SK-N-SH treated with all-trans-retinoic acid at 6 μM for 48 hours (cell line): ENCODE results near the gene MAPK8.

ENCODE experiments used
- ATAC-seq: fragments of 200-7000 bp; cut with Tn5 transposase; 3 replicates; pipeline ENCODE4 v1.9.1; 2020; ENCODE audit warnings: mild to moderate bottlenecking, moderate library complexity
- ARNTL ChIP-seq: fragments of 450-650 bp; formaldehyde crosslinking; IDR thresholded peaks from 2 replicates; pipeline ENCODE4 v1.5.0; 2020; ENCODE audit warnings: low read depth, mild to moderate bottlenecking, moderate library complexity, borderline replicate concordance
- BACH2 ChIP-seq: fragments of 250-450 bp; sonication (Bioruptor Pico); IDR thresholded peaks from 2 replicates; pipeline ENCODE4 v1.9.0; 2021; ENCODE audit warnings: mild to moderate bottlenecking, borderline replicate concordance
- CREB5 ChIP-seq: fragments of 250-450 bp; sonication (Bioruptor Pico); IDR thresholded peaks from 2 replicates; pipeline ENCODE4 v1.5.1; 2020; ENCODE audit warnings: low read depth, mild to moderate bottlenecking, moderate library complexity
- CSDC2 ChIP-seq: fragments of 250-450 bp; sonication (Bioruptor Pico); IDR thresholded peaks from 2 replicates; pipeline ENCODE4 v1.5.0; 2020; ENCODE audit warnings: mild to moderate bottlenecking, moderate library complexity
- ESRRG ChIP-seq: fragments of 250-450 bp; sonication (Bioruptor Pico); IDR thresholded peaks from 2 replicates; pipeline ENCODE4 v1.6.1; 2021; ENCODE audit warnings: mild to moderate bottlenecking
- GLIS3 ChIP-seq: fragments of 250-450 bp; sonication (Bioruptor Pico); IDR thresholded peaks from 2 replicates; pipeline ENCODE4 v1.5.0; 2020; ENCODE audit warnings: mild to moderate bottlenecking, moderate library complexity
- ISL1 ChIP-seq: fragments of 250-450 bp; sonication (Bioruptor Pico); IDR thresholded peaks from 2 replicates; pipeline ENCODE4 v2.1.2; 2022; ENCODE audit warnings: mild to moderate bottlenecking, moderate library complexity
- OSR1 ChIP-seq: fragments of 250-450 bp; sonication (Bioruptor Pico); IDR thresholded peaks from 2 replicates; pipeline ENCODE4 v1.8.0; 2022; ENCODE audit warnings: moderate library complexity, mild to moderate bottlenecking, inconsistent platforms
- POU6F1 ChIP-seq: fragments of 250-450 bp; sonication (Bioruptor Pico); IDR thresholded peaks from 2 replicates; pipeline ENCODE4 v1.8.0; 2021; ENCODE audit warnings: low read depth, mild to moderate bottlenecking, moderate library complexity, borderline replicate concordance
- PPARA ChIP-seq: fragments of 250-450 bp; sonication (Bioruptor Pico); IDR thresholded peaks from 2 replicates; pipeline ENCODE4 v1.5.0; 2020; ENCODE audit warnings: mild to moderate bottlenecking, borderline replicate concordance
- RARB ChIP-seq: fragments of 250-450 bp; sonication (Bioruptor Pico); IDR thresholded peaks from 2 replicates; pipeline ENCODE4 v1.8.0; 2021; ENCODE audit warnings: mild to moderate bottlenecking, moderate library complexity
- SNAI2 ChIP-seq: fragments of 250-450 bp; sonication (Bioruptor Pico); IDR thresholded peaks from 2 replicates; pipeline ENCODE4 v1.5.0; 2020; ENCODE audit warnings: mild to moderate bottlenecking, moderate library complexity
- TCF4 ChIP-seq: fragments of 250-450 bp; sonication (Bioruptor Pico); IDR thresholded peaks from 2 replicates; pipeline ENCODE4 v1.8.0; 2021; ENCODE audit warnings: mild to moderate bottlenecking, moderate library complexity, borderline replicate concordance
- TOX ChIP-seq: fragments of 250-450 bp; sonication (Bioruptor Pico); IDR thresholded peaks from 2 replicates; pipeline ENCODE4 v1.8.0; 2021; ENCODE audit warnings: mild to moderate bottlenecking, moderate library complexity, borderline replicate concordance
- TSHZ2 ChIP-seq: fragments of 250-450 bp; sonication (Bioruptor Pico); IDR thresholded peaks from 2 replicates; pipeline ENCODE4 v1.5.0; 2020; ENCODE audit warnings: mild to moderate bottlenecking, moderate library complexity
- ZC3H10 ChIP-seq: fragments of 250-450 bp; sonication (Bioruptor Pico); IDR thresholded peaks from 2 replicates; pipeline ENCODE4 v1.5.1; 2021; ENCODE audit warnings: mild to moderate bottlenecking, moderate library complexity
- ZFP3 ChIP-seq: fragments of 250-450 bp; sonication (Bioruptor Pico); IDR thresholded peaks from 2 replicates; pipeline ENCODE4 v1.5.0; 2020; ENCODE audit warnings: mild to moderate bottlenecking, moderate library complexity
- ZFP30 ChIP-seq: fragments of 450-650 bp; formaldehyde crosslinking; IDR thresholded peaks from 2 replicates; pipeline ENCODE4 v1.5.0; 2022; ENCODE audit warnings: mild to moderate bottlenecking, moderate library complexity
- ZNF565 ChIP-seq: fragments of 450-650 bp; formaldehyde crosslinking; conservative IDR thresholded peaks from 2 replicates; pipeline ENCODE4 v1.5.0; 2020; ENCODE audit warnings: low read depth, mild to moderate bottlenecking, moderate library complexity
- ZNF70 ChIP-seq: fragments of 450-650 bp; formaldehyde crosslinking; IDR thresholded peaks from 2 replicates; pipeline ENCODE4 v1.5.0; 2020; ENCODE audit warnings: mild to moderate bottlenecking, moderate library complexity
- ZNF8 ChIP-seq: fragments of 450-650 bp; formaldehyde crosslinking; IDR thresholded peaks from 2 replicates; pipeline ENCODE4 v1.5.0; 2020; ENCODE audit warnings: mild to moderate bottlenecking, moderate library complexity
- TF ChIP-seq, protein P1 (sequence below): fragments of 250-450 bp; sonication (Bioruptor Pico); IDR thresholded peaks from 2 replicates; pipeline ENCODE4 v1.5.1; 2021; ENCODE audit warnings: mild to moderate bottlenecking, moderate library complexity

The MAPK8 gene

GRCh38 chr10:48271047-48271730, 35.3 kb upstream of the MAPK8 start:
- no peak for ATAC-seq
- TF ChIP-seq ZC3H10 (CRISPR knock-in tag) (no peak), POU6F1 (CRISPR knock-in tag) (no peak), ZFP30 (CRISPR knock-in tag) (no peak), ZNF565 (CRISPR knock-in tag) (no peak), TCF4 (CRISPR knock-in tag) (no peak), ZNF70 (no peak), CSDC2 (CRISPR knock-in tag) (no peak), OSR1 (no peak), SNAI2 (no peak), ZNF8 (no peak), CREB5 (no peak), ARNTL (CRISPR knock-in tag) (no peak)

GRCh38 chr10:48272682-48273081, 33.8 kb upstream of the MAPK8 start:
- no peak for TF ChIP-seq ZFP30 (CRISPR knock-in tag)
- TF ChIP-seq BACH2 (CRISPR knock-in tag): no peak
- no peak for TF ChIP-seq ESRRG (CRISPR knock-in tag)
- TF ChIP-seq POU6F1 (CRISPR knock-in tag): no peak
- no peak for TF ChIP-seq ARNTL (CRISPR knock-in tag)
- TF ChIP-seq ZNF565 (CRISPR knock-in tag): no peak
- TF ChIP-seq ZFP3 (CRISPR knock-in tag): no peak
- no peak for TF ChIP-seq GLIS3 (CRISPR knock-in tag)
- no peak for TF ChIP-seq ISL1
- TF ChIP-seq ZNF8: no peak
- TF ChIP-seq, protein P1, sequence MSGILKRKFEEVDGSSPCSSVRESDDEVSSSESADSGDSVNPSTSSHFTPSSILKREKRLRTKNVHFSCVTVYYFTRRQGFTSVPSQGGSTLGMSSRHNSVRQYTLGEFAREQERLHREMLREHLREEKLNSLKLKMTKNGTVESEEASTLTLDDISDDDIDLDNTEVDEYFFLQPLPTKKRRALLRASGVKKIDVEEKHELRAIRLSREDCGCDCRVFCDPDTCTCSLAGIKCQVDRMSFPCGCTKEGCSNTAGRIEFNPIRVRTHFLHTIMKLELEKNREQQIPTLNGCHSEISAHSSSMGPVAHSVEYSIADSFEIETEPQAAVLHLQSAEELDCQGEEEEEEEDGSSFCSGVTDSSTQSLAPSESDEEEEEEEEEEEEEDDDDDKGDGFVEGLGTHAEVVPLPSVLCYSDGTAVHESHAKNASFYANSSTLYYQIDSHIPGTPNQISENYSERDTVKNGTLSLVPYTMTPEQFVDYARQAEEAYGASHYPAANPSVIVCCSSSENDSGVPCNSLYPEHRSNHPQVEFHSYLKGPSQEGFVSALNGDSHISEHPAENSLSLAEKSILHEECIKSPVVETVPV (CRISPR knock-in tag): no peak
- no peak for TF ChIP-seq OSR1
- no peak for TF ChIP-seq CREB5
- TF ChIP-seq RARB: no peak
- no peak for TF ChIP-seq ZNF70
- no peak for ATAC-seq

GRCh38 chr10:48273741-48274140, 32.7 kb upstream of the MAPK8 start:
- ATAC-seq: no peak
- TF ChIP-seq, protein P1 (CRISPR knock-in tag): no peak
- TF ChIP-seq ZNF8 (no peak), ZFP3 (CRISPR knock-in tag) (no peak), CREB5 (no peak), ZFP30 (CRISPR knock-in tag) (no peak), PPARA (CRISPR knock-in tag) (no peak), TSHZ2 (CRISPR knock-in tag) (no peak), CSDC2 (CRISPR knock-in tag) (no peak), TCF4 (CRISPR knock-in tag) (no peak), SNAI2 (no peak), POU6F1 (CRISPR knock-in tag) (no peak), GLIS3 (CRISPR knock-in tag) (no peak), TOX (CRISPR knock-in tag) (no peak)
